ENCODE data around the gene MYADML2.
"Not testable (repeated sequence)": the region's sequence is repeated elsewhere in the genome, so short reads cannot be mapped to it uniquely, and the experiment has no call there.

The MYADML2 gene

DNA sequence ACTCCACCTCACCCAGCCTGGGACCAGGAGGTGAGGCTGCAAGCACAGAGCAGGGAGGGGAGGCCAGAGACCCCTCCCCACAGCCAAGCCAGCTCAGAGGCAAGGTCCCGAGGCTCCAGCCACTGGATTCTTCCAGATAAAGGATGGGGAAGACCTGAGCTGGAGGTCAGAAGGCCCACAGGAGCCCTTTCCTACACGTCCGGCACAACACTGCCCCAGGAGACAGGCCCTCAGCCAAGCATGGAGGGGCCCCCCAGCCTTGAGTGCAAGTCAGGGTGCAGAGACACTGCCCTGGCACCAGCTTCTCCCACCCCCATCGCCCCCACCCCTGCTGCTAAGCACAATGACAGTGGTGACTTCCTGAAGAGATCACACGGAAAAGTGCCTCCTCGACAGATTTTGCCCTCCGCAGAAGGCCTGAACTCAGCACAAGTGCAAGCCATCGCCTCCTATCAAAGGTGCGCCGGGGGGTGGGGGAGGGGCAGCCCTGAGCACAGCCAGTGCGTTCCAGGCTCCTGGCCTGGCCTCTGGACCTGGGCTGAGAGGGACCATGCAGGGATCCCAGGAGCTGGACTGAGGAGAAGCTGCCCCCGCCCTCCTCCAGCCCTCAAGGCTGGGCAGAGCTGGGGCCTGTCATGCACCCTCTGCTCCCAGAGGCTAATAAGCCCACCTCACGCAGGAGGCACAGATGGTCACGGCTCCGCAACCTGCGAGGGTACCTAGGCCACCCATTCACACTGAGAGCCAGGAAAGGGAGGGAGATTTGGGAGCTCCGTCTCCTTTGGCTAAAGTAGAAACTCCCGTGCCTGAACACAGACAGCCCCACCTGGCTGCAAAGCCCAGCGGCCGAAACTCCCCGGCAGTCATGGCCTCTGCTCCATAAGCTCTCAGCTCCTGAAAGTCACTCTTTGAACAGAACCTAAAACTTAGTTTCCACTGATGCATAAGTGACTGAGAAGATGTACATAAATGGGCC is 22.2 kb downstream of the MYADML2 start:
- no peak overlapping the region for H2AFZ ChIP-seq (ENCODE audit: low read depth, low read length)
- H3K9me3 ChIP-seq (ENCODE audit: low read length), result no peaks in the 10 kb centered on the region
- peaks cover 22% of the 10 kb centered on the region for H3K4me1 ChIP-seq (ENCODE audit: insufficient read depth, low read length)
- no peaks in the 10 kb centered on the region for H3K27me3 ChIP-seq (ENCODE audit: insufficient read depth, low read length)
- H3K4me3 ChIP-seq (ENCODE audit: low read length), result no peak overlapping the region
- H3K36me3 ChIP-seq (ENCODE audit: insufficient read depth, low read length), result peaks cover 13% of the 10 kb centered on the region

DNA sequence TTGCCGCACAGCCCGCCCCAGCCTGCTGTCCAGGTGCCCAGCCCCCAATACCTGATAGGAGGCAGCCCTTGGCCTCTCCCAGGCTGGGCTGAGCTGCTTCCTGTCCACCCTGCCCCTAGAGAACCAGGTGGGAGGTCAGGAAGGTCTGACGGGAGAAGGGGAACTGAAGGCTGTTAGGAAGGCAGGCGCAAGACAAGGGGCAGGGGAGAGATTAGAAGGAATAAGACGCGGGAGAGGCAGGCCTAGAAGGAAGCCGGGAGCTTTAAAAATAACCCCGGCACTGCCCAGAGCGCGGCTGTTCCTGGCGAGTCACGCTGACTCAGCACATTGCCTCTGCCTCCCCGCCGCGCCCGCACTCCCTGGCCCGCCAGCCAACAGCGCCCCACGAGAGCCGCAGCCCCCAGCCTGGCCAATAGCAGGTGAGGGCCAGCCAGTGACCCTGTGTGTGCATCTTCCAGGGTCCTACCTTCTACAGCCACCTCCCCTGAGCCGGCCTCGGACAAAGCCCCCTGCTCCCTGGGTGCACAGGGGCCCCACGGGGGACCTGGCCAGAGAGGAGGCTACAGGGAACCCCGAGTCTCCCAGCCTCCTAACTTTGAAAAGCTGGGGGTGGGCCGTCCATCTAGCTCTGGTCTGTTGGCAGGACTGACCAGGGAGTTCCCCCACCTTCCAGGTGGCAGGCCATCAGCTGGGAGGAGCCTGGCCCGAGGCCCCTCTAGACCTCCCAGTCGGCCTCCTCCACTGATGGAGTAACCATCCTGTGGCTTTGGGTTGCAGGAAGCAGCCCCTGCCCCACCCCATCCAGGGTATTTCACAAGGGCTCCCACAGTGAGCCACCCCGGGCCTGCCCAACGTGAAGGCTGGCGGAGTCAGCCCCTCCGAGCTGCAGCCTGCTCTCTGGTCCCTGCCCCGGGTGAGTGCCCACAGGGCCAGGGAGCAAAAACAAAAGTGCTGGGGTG is 23.5 kb downstream of the MYADML2 start:
- peaks cover 22% of the 10 kb centered on the region for H3K4me1 ChIP-seq (ENCODE audit: insufficient read depth, low read length)
- peaks cover 13% of the 10 kb centered on the region for H3K36me3 ChIP-seq (ENCODE audit: insufficient read depth, low read length)
- H3K9me3 ChIP-seq (ENCODE audit: low read length), result no peaks in the 10 kb centered on the region
- H3K27me3 ChIP-seq (ENCODE audit: insufficient read depth, low read length), result no peaks in the 10 kb centered on the region
- H2AFZ ChIP-seq (ENCODE audit: low read depth, low read length), result no peak overlapping the region
- no peak overlapping the region for H3K4me3 ChIP-seq (ENCODE audit: low read length)

DNA sequence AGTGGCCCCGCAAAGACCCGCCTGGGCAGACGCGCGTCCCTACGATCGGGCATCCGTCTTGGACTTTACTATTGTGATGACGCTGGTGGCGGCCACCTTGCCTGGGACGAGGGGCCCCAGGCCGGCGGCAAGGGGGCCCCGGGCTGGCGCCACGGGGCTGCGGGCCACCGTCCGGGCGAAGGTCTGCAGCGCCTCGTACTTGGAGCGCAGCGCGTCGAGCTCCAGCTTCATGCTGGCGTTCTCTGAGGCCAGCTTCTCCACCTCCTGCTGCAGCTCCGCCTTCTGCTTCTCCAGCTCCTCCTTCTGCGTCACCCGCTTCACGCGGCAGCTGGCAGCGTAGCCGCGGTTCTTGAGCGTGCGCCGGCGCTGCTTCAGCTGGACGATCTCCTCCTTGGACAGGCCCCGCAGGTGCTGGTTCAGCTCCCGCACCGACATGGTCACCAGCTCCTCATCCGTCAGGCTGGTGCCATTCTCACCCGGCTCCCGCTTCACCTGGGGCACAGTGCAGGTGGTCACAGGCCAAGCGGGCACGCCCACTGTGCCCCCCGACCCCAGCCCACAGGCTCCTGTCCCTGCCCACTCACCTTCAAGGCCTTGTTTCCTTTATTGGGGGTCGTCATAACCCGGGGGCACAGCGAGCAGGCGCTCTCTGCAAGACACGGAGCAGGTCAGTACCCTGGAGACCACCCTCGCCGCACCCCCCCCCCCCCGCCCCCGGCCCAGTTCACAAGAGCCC is 24.3 kb downstream of the MYADML2 start:
- Histone ChIP-seq H3K4me1 (ENCODE audit: insufficient read depth, low read length) (peaks cover 21% of the 10 kb centered on the region), H3K9me3 (ENCODE audit: low read length) (no peaks in the 10 kb centered on the region), H2AFZ (ENCODE audit: low read depth, low read length) (no peak overlapping the region), H3K36me3 (ENCODE audit: insufficient read depth, low read length) (peaks cover 13% of the 10 kb centered on the region), H3K4me3 (ENCODE audit: low read length) (no peak overlapping the region), H3K27me3 (ENCODE audit: insufficient read depth, low read length) (no peaks in the 10 kb centered on the region)

DNA sequence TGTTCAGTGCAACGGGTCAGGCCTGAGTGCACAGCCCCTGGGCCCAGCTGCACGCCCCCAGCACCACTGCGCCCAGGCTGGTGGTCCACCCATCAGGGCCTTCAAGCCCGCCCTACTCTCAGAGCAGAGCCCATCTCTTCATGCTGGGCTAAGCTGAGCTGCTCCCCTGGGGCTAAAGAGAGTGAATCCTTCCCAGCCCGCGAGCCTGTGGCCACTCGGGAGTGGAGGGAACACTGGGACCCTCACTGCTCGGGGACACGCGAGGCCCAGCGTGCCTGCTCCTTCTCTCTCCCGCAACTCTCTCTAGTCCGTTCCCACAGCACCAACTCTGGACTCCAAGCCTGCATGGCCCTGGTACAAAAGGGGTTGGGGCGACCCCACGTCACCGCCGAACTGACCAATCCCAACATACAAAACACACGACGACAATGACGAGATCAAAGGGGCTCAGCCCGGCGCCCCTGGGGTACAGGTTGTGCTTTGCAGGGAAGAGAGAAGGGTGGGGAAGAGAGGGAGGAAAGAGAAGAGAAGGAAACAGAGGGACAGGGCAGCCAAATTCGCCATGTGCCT is 25.0 kb downstream of the MYADML2 start:
- Histone ChIP-seq H2AFZ (ENCODE audit: low read depth, low read length) (no peak overlapping the region), H3K36me3 (ENCODE audit: insufficient read depth, low read length) (peaks cover 13% of the 10 kb centered on the region), H3K4me1 (ENCODE audit: insufficient read depth, low read length) (peaks cover 25% of the 10 kb centered on the region), H3K27me3 (ENCODE audit: insufficient read depth, low read length) (no peaks in the 10 kb centered on the region), H3K9me3 (ENCODE audit: low read length) (no peaks in the 10 kb centered on the region), H3K4me3 (ENCODE audit: low read length) (no peak overlapping the region)

DNA sequence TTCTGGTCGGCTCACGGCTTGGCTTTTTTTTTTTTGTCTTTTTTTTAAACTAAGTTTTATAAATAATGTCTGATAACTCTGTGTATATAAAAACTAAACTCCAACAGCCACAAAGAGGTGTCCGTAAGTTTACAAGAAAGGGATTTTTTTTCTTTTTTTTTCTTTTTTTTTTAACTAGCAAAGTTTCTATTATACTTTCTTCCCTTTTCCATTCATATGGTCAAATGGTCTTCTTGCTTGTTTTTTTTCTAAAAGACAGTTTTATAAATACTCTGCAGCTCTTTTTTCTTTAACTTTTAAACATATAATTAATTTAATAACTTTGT is 25.5 kb downstream of the MYADML2 start:
- no peak overlapping the region for H3K4me3 ChIP-seq (ENCODE audit: low read length)
- H3K27me3 ChIP-seq (ENCODE audit: insufficient read depth, low read length), result no peaks in the 10 kb centered on the region
- peaks cover 13% of the 10 kb centered on the region for H3K36me3 ChIP-seq (ENCODE audit: insufficient read depth, low read length)
- H3K9me3 ChIP-seq (ENCODE audit: low read length), result no peaks in the 10 kb centered on the region
- no peak overlapping the region for H2AFZ ChIP-seq (ENCODE audit: low read depth, low read length)
- H3K4me1 ChIP-seq (ENCODE audit: insufficient read depth, low read length), result peaks cover 29% of the 10 kb centered on the region

DNA sequence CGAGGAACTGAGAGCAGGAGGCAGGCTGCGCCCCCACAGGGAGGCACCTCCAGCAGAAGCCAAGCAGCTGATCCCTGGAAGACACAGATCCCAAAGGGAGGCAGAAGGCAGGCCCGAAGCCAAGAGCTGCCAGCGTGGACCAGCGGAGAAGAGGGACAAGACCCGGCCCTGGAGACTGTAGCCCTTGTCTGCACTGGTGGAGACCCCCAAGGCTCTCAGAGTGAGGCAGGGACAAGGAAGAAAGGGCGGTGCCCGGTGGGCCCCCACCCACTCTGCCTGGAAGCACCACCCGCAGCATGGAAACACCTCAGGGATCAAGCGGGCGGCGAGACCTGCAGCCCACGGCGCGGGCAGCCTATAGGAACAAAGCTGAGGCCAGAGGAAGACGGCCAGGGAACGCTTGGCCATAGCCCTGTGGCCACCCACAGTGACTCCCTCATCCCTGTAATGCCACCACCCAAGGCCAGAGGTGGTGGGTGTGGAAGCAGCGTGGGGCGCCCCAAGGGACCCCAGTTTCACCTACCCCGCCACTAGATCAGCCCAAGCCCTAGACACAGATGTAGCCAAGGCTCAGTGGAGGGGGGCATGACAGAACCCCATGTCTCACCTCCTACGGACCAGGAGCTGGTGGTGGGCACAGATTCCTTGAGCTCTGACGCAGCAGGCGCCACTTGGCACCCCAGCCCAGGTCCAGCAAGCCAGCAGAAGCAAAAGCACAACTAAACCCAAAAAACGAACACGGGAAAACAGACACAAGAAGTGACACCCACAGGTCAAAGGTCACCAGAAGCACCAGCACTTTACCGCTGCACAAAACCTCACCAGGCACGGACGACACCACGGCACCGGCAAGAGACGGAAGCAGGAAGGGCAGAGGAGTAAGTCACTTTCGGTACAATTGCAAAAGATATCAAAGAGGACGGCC is 26.2 kb downstream of the MYADML2 start:
- Histone ChIP-seq H3K9me3 (ENCODE audit: low read length) (no peaks in the 10 kb centered on the region), H3K4me3 (ENCODE audit: low read length) (no peak overlapping the region), H2AFZ (ENCODE audit: low read depth, low read length) (no peak overlapping the region), H3K36me3 (ENCODE audit: insufficient read depth, low read length) (peaks cover 17% of the 10 kb centered on the region), H3K27me3 (ENCODE audit: insufficient read depth, low read length) (no peaks in the 10 kb centered on the region), H3K4me1 (ENCODE audit: insufficient read depth, low read length) (peaks cover 23% of the 10 kb centered on the region)

DNA sequence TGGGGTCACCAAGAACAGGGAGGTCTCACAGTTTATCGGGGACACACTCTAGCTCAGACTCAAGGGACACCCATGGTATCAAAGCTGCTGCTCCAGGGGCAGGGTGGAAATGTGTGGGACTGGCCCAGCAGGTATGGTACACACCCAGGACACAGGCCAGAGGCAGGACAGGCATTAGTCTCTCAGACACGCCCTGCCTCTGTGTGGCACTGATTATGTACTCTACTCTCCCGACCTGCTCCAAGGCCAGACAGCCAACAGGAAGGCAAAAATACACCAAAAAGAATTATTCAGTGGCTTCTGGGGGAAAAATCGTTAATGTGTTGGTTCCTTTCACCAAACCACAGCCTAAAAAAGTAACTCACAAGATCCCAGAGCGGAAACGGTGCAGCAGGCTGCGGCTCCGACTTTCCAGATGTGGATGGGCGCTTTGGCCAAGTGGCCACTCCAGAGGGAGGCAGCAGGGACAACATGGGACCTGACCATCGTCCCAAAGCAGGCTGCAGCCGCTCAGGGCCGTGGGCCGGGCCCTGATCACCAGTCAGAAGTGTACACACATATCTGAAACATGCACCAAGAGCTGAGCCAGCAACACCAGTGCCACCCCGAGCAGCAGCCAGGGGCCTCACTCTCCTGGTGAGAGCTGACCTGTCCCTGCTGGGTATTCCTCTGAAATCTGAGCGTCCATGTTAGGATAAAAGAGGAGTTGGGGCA is 28.0 kb downstream of the MYADML2 start:
- H3K4me3 ChIP-seq (ENCODE audit: low read length), result no peak overlapping the region
- H3K27me3 ChIP-seq (ENCODE audit: insufficient read depth, low read length), result no peaks in the 10 kb centered on the region
- no peak overlapping the region for H2AFZ ChIP-seq (ENCODE audit: low read depth, low read length)
- peaks cover 13% of the 10 kb centered on the region for H3K4me1 ChIP-seq (ENCODE audit: insufficient read depth, low read length)
- H3K36me3 ChIP-seq (ENCODE audit: insufficient read depth, low read length), result peaks cover 34% of the 10 kb centered on the region
- H3K9me3 ChIP-seq (ENCODE audit: low read length), result no peaks in the 10 kb centered on the region

DNA sequence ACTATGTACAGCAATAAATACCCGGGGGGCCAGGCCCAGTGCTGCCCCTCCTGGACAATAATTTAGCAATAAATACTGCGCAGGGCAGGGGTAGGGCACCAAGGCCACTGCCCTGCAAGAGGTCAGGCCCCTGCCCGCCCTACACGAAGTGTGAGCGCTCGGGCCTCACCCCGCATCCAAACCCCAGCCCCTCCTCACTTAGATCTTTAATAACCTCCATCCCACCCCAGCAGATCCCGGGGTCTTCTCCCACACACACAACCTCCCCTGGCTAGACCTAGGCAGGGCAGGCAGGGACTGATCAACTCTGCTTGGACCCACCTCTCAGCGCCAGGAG is 28.7 kb downstream of the MYADML2 start:
- H2AFZ ChIP-seq (ENCODE audit: low read depth, low read length); H3K27me3 ChIP-seq (ENCODE audit: insufficient read depth, low read length); H3K9me3 ChIP-seq (ENCODE audit: low read length): not testable (repeated sequence)
- peak overlapping the region; percentile 66 for H3K4me3 ChIP-seq (ENCODE audit: low read length)
- peaks cover 13% of the 10 kb centered on the region for H3K4me1 ChIP-seq (ENCODE audit: insufficient read depth, low read length)
- peaks cover 41% of the 10 kb centered on the region for H3K36me3 ChIP-seq (ENCODE audit: insufficient read depth, low read length)

DNA sequence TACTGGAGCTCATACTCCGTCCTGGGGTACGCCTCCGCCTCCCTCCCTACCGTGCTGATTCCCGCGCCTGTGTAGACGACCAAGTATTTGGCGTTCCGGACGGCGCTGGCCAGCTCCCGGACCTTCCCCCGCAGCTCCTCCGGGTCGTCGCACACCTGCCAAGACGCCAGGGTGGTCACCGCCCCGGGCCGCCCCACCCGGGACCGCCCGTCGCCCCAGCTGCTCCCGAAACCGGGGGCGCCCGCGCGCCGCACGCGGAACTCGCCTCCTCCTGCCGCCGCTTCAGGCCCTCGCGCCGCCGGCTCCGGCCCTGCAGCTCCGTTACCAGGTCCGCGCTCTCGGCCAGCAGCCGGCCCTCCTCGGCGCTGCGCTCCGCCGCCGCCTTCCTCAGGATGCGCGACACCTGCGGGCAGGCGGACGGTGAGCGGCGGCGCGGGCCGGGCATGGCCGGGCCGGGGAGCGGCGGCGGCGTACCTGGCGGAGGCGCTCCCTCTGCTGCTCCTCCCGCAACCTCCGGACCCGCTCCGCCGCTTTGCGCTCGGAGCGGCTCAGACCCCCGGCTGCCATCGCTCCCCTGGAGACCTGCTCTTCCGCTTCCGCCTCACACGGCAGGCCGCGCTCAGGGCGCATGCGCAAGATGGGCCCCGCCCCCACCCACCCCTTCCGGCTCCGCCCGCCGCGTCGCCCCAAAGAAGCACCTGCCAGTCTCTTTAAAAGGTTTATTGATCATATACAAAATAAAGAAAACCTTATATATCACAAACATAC is 29.3 kb downstream of the MYADML2 start, which contains the start of gene SIRT7:
Gene SIRT7 (minus strand): TSS at position 612 of the 768 bp plus-strand sequence. CDS start 45 bp downstream, at position 567.
- Histone ChIP-seq H2AFZ (ENCODE audit: low read depth, low read length) (no peak within 1 kb of the TSS), H3K9me3 (ENCODE audit: low read length) (no peaks in the 10 kb centered on the region), H3K36me3 (ENCODE audit: insufficient read depth, low read length) (peaks cover 44% of the 10 kb centered on the region), H3K4me3 (ENCODE audit: low read length) (peak within 1 kb of the TSS; percentile 66), H3K4me1 (ENCODE audit: insufficient read depth, low read length) (peaks cover 13% of the 10 kb centered on the region), H3K27me3 (ENCODE audit: insufficient read depth, low read length) (no peaks in the 10 kb centered on the region)

DNA sequence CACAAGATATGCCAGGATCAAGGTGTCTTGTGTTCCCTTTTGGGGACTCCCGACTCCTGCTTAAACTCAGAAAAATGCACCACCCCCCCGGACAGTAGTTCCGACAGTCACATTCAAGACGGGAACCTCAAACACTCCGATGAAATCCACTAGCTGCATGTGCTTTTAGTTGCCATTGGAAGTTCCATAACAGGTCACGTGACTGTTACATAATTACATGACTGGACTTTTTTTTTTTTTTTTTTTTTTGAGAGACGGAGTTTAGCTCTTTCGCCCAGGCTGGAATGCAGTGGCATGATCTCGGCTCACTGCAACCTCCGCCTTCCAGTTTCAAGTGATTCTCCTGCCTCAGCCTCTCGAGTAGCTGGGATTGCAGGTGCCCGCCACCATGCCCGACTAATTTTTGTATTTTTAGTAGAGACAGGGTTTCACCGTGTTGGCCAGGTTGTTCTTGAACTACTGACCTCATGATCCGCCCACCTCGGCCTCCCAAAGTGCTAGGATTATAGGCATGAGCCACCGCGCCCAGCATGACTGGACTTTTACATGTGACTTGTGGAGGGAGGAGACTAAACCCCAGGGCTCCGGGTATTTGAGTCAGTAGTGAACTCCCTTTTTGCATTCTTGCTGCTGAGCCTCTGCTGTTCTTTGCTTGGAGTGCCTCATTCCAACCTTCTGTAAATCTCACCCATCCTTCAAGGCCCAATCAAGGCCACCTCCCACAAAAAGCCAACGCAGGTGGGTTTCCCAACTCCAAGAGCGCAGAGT is 30.6 kb downstream of the MYADML2 start:
- Histone ChIP-seq H3K4me1 (ENCODE audit: insufficient read depth, low read length) (peaks cover 13% of the 10 kb centered on the region), H3K9me3 (ENCODE audit: low read length) (no peaks in the 10 kb centered on the region), H3K36me3 (ENCODE audit: insufficient read depth, low read length) (peaks cover 46% of the 10 kb centered on the region), H3K4me3 (ENCODE audit: low read length) (peak overlapping the region; percentile 66), H2AFZ (ENCODE audit: low read depth, low read length) (no peak overlapping the region), H3K27me3 (ENCODE audit: insufficient read depth, low read length) (no peaks in the 10 kb centered on the region)

Measured in neuron (in vitro differentiated cells).